Neural progenitor cell (in vitro differentiated cells): ENCODE results near the gene EAF1. TPM values are rescaled to one million over a fixed set of nuclear protein-coding genes. Genes with fewer than 3 reads are reported as not detected.

ENCODE experiments used
- DNase-seq: peaks from one replicate; pipeline ENCODE4 v3.0.0-alpha.2; 2016; ENCODE audit warnings: low spot score
- H2AFZ ChIP-seq: fragments of 200-600 bp; sonication (generic); replicated peaks from 2 replicates; pipeline ENCODE4 v1.6.1; 2016; ENCODE audit warnings: antibody characterized with exemption
- H3F3A ChIP-seq: fragments of 200-600 bp; sonication (generic); 2 replicates; pipeline ENCODE4 v1.6.1; 2016; ENCODE audit warnings: antibody characterized with exemption, low read depth
- H3K27ac ChIP-seq: fragments of 200-600 bp; sonication (generic); 2 replicates; pipeline ENCODE4 v1.5.1; 2016; ENCODE audit warnings: mild to moderate bottlenecking
- H3K27me3 ChIP-seq: fragments of 200-600 bp; sonication (generic); 2 replicates; pipeline ENCODE4 v1.6.1; 2016; ENCODE audit warnings: mild to moderate bottlenecking, moderate library complexity
- H3K36me3 ChIP-seq: fragments of 200-600 bp; sonication (generic); 2 replicates; pipeline ENCODE4 v1.5.1; 2016
- H3K4me1 ChIP-seq: fragments of 200-600 bp; sonication (generic); 2 replicates; pipeline ENCODE4 v1.6.1; 2016; ENCODE audit warnings: mixed run types
- H3K4me2 ChIP-seq: fragments of 200-600 bp; sonication (generic); 2 replicates; pipeline ENCODE4 v1.6.1; 2016
- H3K4me3 ChIP-seq: fragments of 200-600 bp; sonication (generic); 2 replicates; pipeline ENCODE4 v1.5.1; 2016
- H3K79me2 ChIP-seq: fragments of 200-600 bp; sonication (generic); 2 replicates; pipeline ENCODE4 v1.6.1; 2016; ENCODE audit warnings: low read depth
- H3K9ac ChIP-seq: fragments of 200-600 bp; sonication (generic); 2 replicates; pipeline ENCODE4 v1.6.1; 2016
- H3K9me3 ChIP-seq: fragments of 200-600 bp; sonication (generic); 2 replicates; pipeline ENCODE4 v1.5.1; 2016; ENCODE audit warnings: low read depth
- H4K20me1 ChIP-seq: fragments of 200-600 bp; sonication (generic); 2 replicates; pipeline ENCODE4 v1.6.1; 2016; ENCODE audit warnings: low read depth
- H3K27ac Mint-ChIP-seq: 3 replicates; pipeline ENCODE4 v1.8.0; 2021; ENCODE audit warnings: mixed read lengths
- H3K27me3 Mint-ChIP-seq: 2 replicates; pipeline ENCODE4 v1.8.0; 2022; ENCODE audit warnings: low read depth, mild to moderate bottlenecking, inconsistent platforms, moderate library complexity, mixed read lengths; ENCODE audit not compliant: insufficient read depth
- H3K36me3 Mint-ChIP-seq: 3 replicates; pipeline ENCODE4 v1.8.0; 2021; ENCODE audit warnings: mixed read lengths
- H3K4me1 Mint-ChIP-seq: 3 replicates; pipeline ENCODE4 v1.8.0; 2021; ENCODE audit warnings: mixed read lengths
- H3K4me3 Mint-ChIP-seq: 3 replicates; pipeline ENCODE4 v1.8.0; 2021; ENCODE audit warnings: mild to moderate bottlenecking, moderate library complexity, mixed read lengths
- H3K9me3 Mint-ChIP-seq: 3 replicates; pipeline ENCODE4 v1.8.0; 2020; ENCODE audit warnings: mixed read lengths
- EZH2 ChIP-seq: fragments of 200-600 bp; sonication (generic); IDR thresholded peaks from 2 replicates; pipeline ENCODE4 v1.6.1; 2017; ENCODE audit warnings: antibody characterized with exemption, mild to moderate bottlenecking, moderate library complexity
- EZH2phosphoT487 ChIP-seq: fragments of 200-600 bp; sonication (generic); IDR thresholded peaks from 2 replicates; pipeline ENCODE4 v1.6.1; 2017; ENCODE audit warnings: antibody characterized with exemption
- total RNA-seq: library from RNA; depleted of rRNA; stranded (reverse); fragments of >200 nt; gene quantifications from 2 replicates; pipeline ENCODE4 v1.2.3, GENCODE V29; 2015; ENCODE audit warnings: low replicate concordance
- TF ChIP-seq, protein P1 (sequence below): fragments of 200-600 bp; sonication (generic); IDR thresholded peaks from 2 replicates; pipeline ENCODE4 v1.5.1; 2017; ENCODE audit warnings: antibody characterized with exemption, mild to moderate bottlenecking

The EAF1 gene
- total RNA-seq, 1 donor from 2014 or later = 34.2 TPM

DNA sequence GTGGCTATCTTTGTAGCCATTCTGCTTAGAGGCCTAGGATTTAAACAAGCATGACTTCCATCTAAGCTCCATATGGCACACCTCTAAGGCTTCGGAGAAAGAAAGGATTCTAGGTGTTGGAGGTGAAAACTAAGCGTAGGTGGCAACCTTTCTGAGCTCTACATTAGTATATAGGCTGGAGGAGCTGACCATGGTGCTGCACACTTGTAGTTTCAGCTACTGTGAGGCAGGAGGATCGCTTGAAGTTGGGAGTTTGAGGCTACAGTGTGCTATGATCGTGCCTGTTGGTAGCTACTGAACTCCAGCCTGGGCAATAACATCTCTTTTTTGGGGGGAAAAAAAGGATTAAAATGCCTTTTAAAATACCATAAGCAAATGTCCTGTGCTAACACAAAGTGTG is 7.4 kb downstream of the EAF1 start:
- no peak overlapping the region for H3K4me2 ChIP-seq
- H3K36me3 Mint-ChIP-seq = peaks cover 11% of the 10 kb centered on the region
- no peak overlapping the region for H3K9ac ChIP-seq
- H3K4me1 Mint-ChIP-seq = no peaks in the 10 kb centered on the region
- peaks cover 6% of the 10 kb centered on the region for H4K20me1 ChIP-seq
- no peak overlapping the region for H3K4me3 ChIP-seq
- peaks cover 22% of the 10 kb centered on the region for H3K79me2 ChIP-seq
- no peaks in the 10 kb centered on the region for H3F3A ChIP-seq
- no peaks in the 10 kb centered on the region for H3K9me3 ChIP-seq
- H3K27ac ChIP-seq = no peak overlapping the region
- no peaks in the 10 kb centered on the region for H3K27me3 ChIP-seq
- H3K27ac Mint-ChIP-seq = no peak overlapping the region
- DNase-seq = no peak
- TF ChIP-seq, protein P1, sequence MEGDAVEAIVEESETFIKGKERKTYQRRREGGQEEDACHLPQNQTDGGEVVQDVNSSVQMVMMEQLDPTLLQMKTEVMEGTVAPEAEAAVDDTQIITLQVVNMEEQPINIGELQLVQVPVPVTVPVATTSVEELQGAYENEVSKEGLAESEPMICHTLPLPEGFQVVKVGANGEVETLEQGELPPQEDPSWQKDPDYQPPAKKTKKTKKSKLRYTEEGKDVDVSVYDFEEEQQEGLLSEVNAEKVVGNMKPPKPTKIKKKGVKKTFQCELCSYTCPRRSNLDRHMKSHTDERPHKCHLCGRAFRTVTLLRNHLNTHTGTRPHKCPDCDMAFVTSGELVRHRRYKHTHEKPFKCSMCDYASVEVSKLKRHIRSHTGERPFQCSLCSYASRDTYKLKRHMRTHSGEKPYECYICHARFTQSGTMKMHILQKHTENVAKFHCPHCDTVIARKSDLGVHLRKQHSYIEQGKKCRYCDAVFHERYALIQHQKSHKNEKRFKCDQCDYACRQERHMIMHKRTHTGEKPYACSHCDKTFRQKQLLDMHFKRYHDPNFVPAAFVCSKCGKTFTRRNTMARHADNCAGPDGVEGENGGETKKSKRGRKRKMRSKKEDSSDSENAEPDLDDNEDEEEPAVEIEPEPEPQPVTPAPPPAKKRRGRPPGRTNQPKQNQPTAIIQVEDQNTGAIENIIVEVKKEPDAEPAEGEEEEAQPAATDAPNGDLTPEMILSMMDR = no peak
- no peak for TF ChIP-seq EZH2phosphoT487
- no peak for TF ChIP-seq EZH2
- H3K36me3 ChIP-seq = peaks cover 2% of the 10 kb centered on the region
- H2AFZ ChIP-seq = no peak overlapping the region
- H3K9me3 Mint-ChIP-seq = no peaks in the 10 kb centered on the region
- no peaks in the 10 kb centered on the region for H3K27me3 Mint-ChIP-seq
- H3K4me1 ChIP-seq = no peaks in the 10 kb centered on the region
- H3K4me3 Mint-ChIP-seq = no peak overlapping the region

DNA sequence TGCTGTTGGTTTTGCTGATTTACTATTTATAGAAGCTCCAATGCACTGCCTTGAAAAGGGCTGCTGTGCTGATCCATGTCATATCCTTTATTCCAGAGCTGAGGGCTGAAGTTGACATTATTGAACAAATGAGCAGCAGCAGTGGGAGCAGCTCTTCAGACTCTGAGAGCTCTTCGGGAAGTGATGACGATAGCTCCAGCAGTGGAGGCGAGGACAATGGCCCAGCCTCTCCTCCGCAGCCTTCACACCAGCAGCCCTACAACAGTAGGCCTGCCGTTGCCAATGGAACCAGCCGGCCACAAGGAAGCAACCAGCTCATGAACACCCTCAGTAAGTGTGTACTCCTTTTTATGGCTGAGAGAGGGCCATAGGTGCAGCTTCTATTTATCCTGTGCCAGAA is 8.8 kb downstream of the EAF1 start:
- no peak overlapping the region for H3K4me3 Mint-ChIP-seq
- peaks cover 2% of the 10 kb centered on the region for H3K36me3 ChIP-seq
- DNase-seq = no peak
- no peaks in the 10 kb centered on the region for H3K27me3 ChIP-seq
- H3K4me1 ChIP-seq = no peaks in the 10 kb centered on the region
- H3K27ac ChIP-seq = no peak overlapping the region
- H4K20me1 ChIP-seq = peaks cover 9% of the 10 kb centered on the region
- H3K27me3 Mint-ChIP-seq = no peaks in the 10 kb centered on the region
- no peaks in the 10 kb centered on the region for H3K9me3 ChIP-seq
- H3K4me3 ChIP-seq = no peak overlapping the region
- TF ChIP-seq, protein P1 = no peak
- no peak overlapping the region for H2AFZ ChIP-seq
- no peak overlapping the region for H3K27ac Mint-ChIP-seq
- H3K9ac ChIP-seq = no peak overlapping the region
- H3K4me1 Mint-ChIP-seq = no peaks in the 10 kb centered on the region
- H3K79me2 ChIP-seq = peaks cover 7% of the 10 kb centered on the region
- H3K36me3 Mint-ChIP-seq = peaks cover 16% of the 10 kb centered on the region
- no peaks in the 10 kb centered on the region for H3K9me3 Mint-ChIP-seq
- no peak overlapping the region for H3K4me2 ChIP-seq
- no peaks in the 10 kb centered on the region for H3F3A ChIP-seq

DNA sequence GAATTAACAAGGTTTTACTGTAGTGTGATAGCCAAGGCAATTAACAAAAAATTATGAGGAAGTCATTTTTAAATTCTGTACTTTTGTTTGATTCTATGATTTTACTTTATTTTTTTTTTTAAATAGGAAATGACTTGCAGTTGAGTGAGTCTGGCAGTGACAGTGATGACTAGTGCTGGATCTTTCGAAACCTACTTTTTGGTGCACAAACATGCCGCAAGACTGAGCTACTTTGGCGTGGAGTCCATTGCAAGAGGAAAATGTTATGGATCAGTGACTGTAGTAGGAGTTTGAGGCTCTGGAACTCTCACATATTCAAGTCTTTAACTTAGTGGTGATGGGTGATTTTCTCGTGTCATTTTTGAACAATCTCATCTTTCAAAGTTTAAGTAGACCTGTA is 11.6 kb downstream of the EAF1 start:
- Histone ChIP-seq H3K36me3 (peaks cover 2% of the 10 kb centered on the region), H3K27me3 (no peaks in the 10 kb centered on the region), H3K4me1 (no peaks in the 10 kb centered on the region), H3K4me2 (no peak overlapping the region), H3K9me3 (no peaks in the 10 kb centered on the region), H3K9ac (no peak overlapping the region), H4K20me1 (peaks cover 9% of the 10 kb centered on the region), H2AFZ (no peak overlapping the region), H3K79me2 (no peaks in the 10 kb centered on the region), H3F3A (no peaks in the 10 kb centered on the region), H3K4me3 (no peak overlapping the region), H3K27ac (no peak overlapping the region)
- Mint-ChIP-seq H3K36me3 (peaks cover 18% of the 10 kb centered on the region), H3K4me1 (no peaks in the 10 kb centered on the region), H3K9me3 (no peaks in the 10 kb centered on the region), H3K27ac (no peak overlapping the region), H3K27me3 (no peaks in the 10 kb centered on the region), H3K4me3 (no peak overlapping the region)
- DNase-seq = no peak
- TF ChIP-seq, protein P1 = no peak
- TF ChIP-seq EZH2phosphoT487 (no peak), EZH2 (no peak)

DNA sequence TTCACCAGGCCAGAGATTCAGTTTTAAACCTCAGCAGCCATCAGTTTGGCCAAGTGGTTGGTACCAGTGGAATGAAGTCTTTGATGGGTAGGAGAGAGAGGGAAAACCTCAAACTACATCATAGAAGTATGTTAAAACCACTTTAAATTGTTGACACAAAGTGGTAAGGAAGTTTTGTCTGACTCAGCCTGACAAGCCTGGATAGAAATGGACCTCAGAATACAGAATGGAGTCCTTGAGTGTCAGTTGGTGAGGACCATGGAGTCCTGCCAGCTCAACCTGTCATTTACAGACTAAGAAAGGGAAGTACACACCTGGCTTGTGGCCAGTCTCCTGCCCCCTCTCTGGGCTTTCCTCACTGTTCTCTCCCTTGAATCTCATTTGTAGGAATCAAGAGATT is 12.1 kb downstream of the EAF1 start:
- H3K4me1 Mint-ChIP-seq = no peaks in the 10 kb centered on the region
- no peak overlapping the region for H3K4me3 ChIP-seq
- H3K9ac ChIP-seq = no peak overlapping the region
- no peaks in the 10 kb centered on the region for H3F3A ChIP-seq
- peaks cover 2% of the 10 kb centered on the region for H3K36me3 ChIP-seq
- H3K4me2 ChIP-seq = no peak overlapping the region
- no peak for TF ChIP-seq EZH2
- no peak for TF ChIP-seq EZH2phosphoT487
- TF ChIP-seq, protein P1 = no peak
- no peaks in the 10 kb centered on the region for H3K79me2 ChIP-seq
- no peak overlapping the region for H3K27ac ChIP-seq
- H3K4me3 Mint-ChIP-seq = no peak overlapping the region
- no peaks in the 10 kb centered on the region for H3K27me3 Mint-ChIP-seq
- no peak overlapping the region for H2AFZ ChIP-seq
- H4K20me1 ChIP-seq = peaks cover 7% of the 10 kb centered on the region
- no peak overlapping the region for H3K27ac Mint-ChIP-seq
- H3K27me3 ChIP-seq = no peaks in the 10 kb centered on the region
- H3K4me1 ChIP-seq = no peaks in the 10 kb centered on the region
- no peaks in the 10 kb centered on the region for H3K9me3 ChIP-seq
- peaks cover 18% of the 10 kb centered on the region for H3K36me3 Mint-ChIP-seq
- DNase-seq = no peak
- no peaks in the 10 kb centered on the region for H3K9me3 Mint-ChIP-seq
